HepG2 (cell line): ENCODE measurements around the gene NUBP2. TPM values are rescaled to one million over a fixed set of nuclear protein-coding genes. Genes with fewer than 3 reads are reported as not detected.

ENCODE experiments used
- HOXA3 ChIP-seq: sonication (generic); formaldehyde crosslinking; IDR thresholded peaks from 2 replicates; pipeline ENCODE4 v1.5.0; 2020; ENCODE audit warnings: missing genetic modification reagents
- IKZF4 ChIP-seq: sonication (generic); formaldehyde crosslinking; IDR thresholded peaks from 2 replicates; pipeline ENCODE4 v1.5.1; 2020; ENCODE audit warnings: borderline replicate concordance, mild to moderate bottlenecking, low read depth, missing genetic modification reagents; ENCODE audit errors: not compliant biosample characterization
- IRF9 ChIP-seq: sonication (generic); formaldehyde crosslinking; IDR thresholded peaks from 2 replicates; pipeline ENCODE4 v1.8.0; 2022; ENCODE audit warnings: missing genetic modification reagents, mild to moderate bottlenecking, borderline replicate concordance
- ISX ChIP-seq: sonication (generic); formaldehyde crosslinking; conservative IDR thresholded peaks from 2 replicates; pipeline ENCODE4 v1.5.0; 2020; ENCODE audit warnings: missing genetic modification reagents
- JUNB ChIP-seq: sonication (generic); formaldehyde crosslinking; IDR thresholded peaks from 2 replicates; pipeline ENCODE4 v1.8.0; 2022; ENCODE audit warnings: missing genetic modification reagents, mild to moderate bottlenecking, borderline replicate concordance
- KMT2A ChIP-seq: sonication (generic); formaldehyde crosslinking; IDR thresholded peaks from 2 replicates; pipeline ENCODE4 v1.4.0; 2020; ENCODE audit warnings: missing genetic modification reagents
- KMT2B ChIP-seq: IDR thresholded peaks from 2 replicates; pipeline ENCODE4 v1.6.1; 2016; ENCODE audit warnings: missing genetic modification reagents, missing compliant biosample characterization
- NBN ChIP-seq: fragments of 450-650 bp; conservative IDR thresholded peaks from 2 replicates; pipeline ENCODE4 v1.6.1; 2017
- NR2F1 ChIP-seq, 2 experiments: fragments of 450-650 bp in 1 of 2; formaldehyde crosslinking in 1 of 2; IDR thresholded peaks; 2 replicates each; pipeline versions ENCODE4 v1.5.0 to v1.6.1; 2016 to 2020; ENCODE audit warnings: mild to moderate bottlenecking in 1 of 2, missing compliant biosample characterization in 1 of 2, missing genetic modification reagents in 1 of 2, moderate library complexity in 1 of 2
- NR3C1 ChIP-seq: sonication (generic); formaldehyde crosslinking; IDR thresholded peaks from 2 replicates; pipeline ENCODE4 v1.4.0; 2020; ENCODE audit warnings: missing genetic modification reagents
- PHF20 ChIP-seq: sonication (generic); formaldehyde crosslinking; IDR thresholded peaks from 2 replicates; pipeline ENCODE4 v1.5.0; 2020; ENCODE audit warnings: mild to moderate bottlenecking, missing genetic modification reagents
- POGZ ChIP-seq: sonication (generic); formaldehyde crosslinking; IDR thresholded peaks from 2 replicates; pipeline ENCODE4 v1.4.0; 2020; ENCODE audit warnings: mild to moderate bottlenecking, missing genetic modification reagents
- SAP130 ChIP-seq: IDR thresholded peaks from 2 replicates; pipeline ENCODE4 v1.6.1; 2016; ENCODE audit warnings: low read depth
- SNAPC2 ChIP-seq: sonication (generic); formaldehyde crosslinking; IDR thresholded peaks from 2 replicates; pipeline ENCODE4 v1.8.1; 2022; ENCODE audit warnings: mild to moderate bottlenecking, missing genetic modification reagents
- SP2 ChIP-seq: sonication (generic); formaldehyde crosslinking; IDR thresholded peaks from 2 replicates; pipeline ENCODE4 v1.5.1; 2020; ENCODE audit warnings: mild to moderate bottlenecking, missing genetic modification reagents
- TRAFD1 ChIP-seq: sonication (generic); formaldehyde crosslinking; IDR thresholded peaks from 2 replicates; pipeline ENCODE4 v1.5.1; 2020; ENCODE audit warnings: missing genetic modification reagents, mild to moderate bottlenecking, borderline replicate concordance
- WIZ ChIP-seq: sonication (generic); formaldehyde crosslinking; IDR thresholded peaks from 2 replicates; pipeline ENCODE4 v1.5.1; 2020; ENCODE audit warnings: mild to moderate bottlenecking, missing genetic modification reagents
- ZBTB8A ChIP-seq: sonication (generic); formaldehyde crosslinking; IDR thresholded peaks from 2 replicates; pipeline ENCODE4 v1.4.0; 2020; ENCODE audit warnings: mild to moderate bottlenecking, low read depth, missing genetic modification reagents, borderline replicate concordance
- ZFP37 ChIP-seq: sonication (generic); formaldehyde crosslinking; IDR thresholded peaks from 2 replicates; pipeline ENCODE4 v1.4.0; 2020; ENCODE audit warnings: missing genetic modification reagents, borderline replicate concordance
- ZNF12 ChIP-seq: sonication (generic); formaldehyde crosslinking; IDR thresholded peaks from 2 replicates; pipeline ENCODE4 v1.5.0; 2020; ENCODE audit warnings: missing genetic modification reagents
- ZNF20 ChIP-seq: sonication (generic); formaldehyde crosslinking; IDR thresholded peaks from 2 replicates; pipeline ENCODE4 v1.4.0; 2020; ENCODE audit warnings: mild to moderate bottlenecking, moderate library complexity, missing genetic modification reagents
- ZNF570 ChIP-seq: sonication (generic); formaldehyde crosslinking; IDR thresholded peaks from 2 replicates; pipeline ENCODE4 v1.4.0; 2020; ENCODE audit warnings: mild to moderate bottlenecking, missing genetic modification reagents, borderline replicate concordance
- ZNF639 ChIP-seq: conservative IDR thresholded peaks from 2 replicates; pipeline ENCODE4 v1.6.1; 2018; ENCODE audit warnings: missing genetic modification reagents
- ZNF782 ChIP-seq: sonication (generic); formaldehyde crosslinking; IDR thresholded peaks from 2 replicates; pipeline ENCODE4 v1.4.0; 2020; ENCODE audit warnings: missing genetic modification reagents, mild to moderate bottlenecking, borderline replicate concordance
- ZSCAN22 ChIP-seq: sonication (generic); formaldehyde crosslinking; IDR thresholded peaks from 2 replicates; pipeline ENCODE4 v1.4.0; 2020; ENCODE audit warnings: mild to moderate bottlenecking, missing genetic modification reagents
- polyA plus RNA-seq, 8 experiments: library from polyadenylated mRNA; depleted of rRNA in 3 of 8; stranded (reverse) in 7 of 8; unstranded in 1 of 8; fragments of >200 nt; fragmentation: Illumina TruSeq in 4 of 8; extraction: Trizol in 4 of 8; gene quantifications; 2 replicates each; pipeline versions ENCODE4 v1.2.1 to v1.2.3, GENCODE V29; 2011 to 2016; ENCODE audit warnings: low read depth in 4 of 8, missing spikeins in 1 of 8, mixed read lengths in 1 of 8; ENCODE audit not compliant: insufficient read depth in 1 of 8
- total RNA-seq, 5 experiments: library from RNA; depleted of rRNA; stranded (reverse); fragments of >200 nt; fragmentation: Illumina TruSeq; extraction: Trizol; gene quantifications; 2 replicates each; pipeline ENCODE4 v1.2.3, GENCODE V29; 2016; ENCODE audit warnings: low read depth in 1 of 5
- TF ChIP-seq, protein P1 (sequence below): sonication (generic); formaldehyde crosslinking; IDR thresholded peaks from 2 replicates; pipeline ENCODE4 v1.5.0; 2020; ENCODE audit warnings: mild to moderate bottlenecking, missing genetic modification reagents

Gene NUBP2
- total and polyA plus RNA-seq, 2 of the 13 experiments (the other 11 are each of a cell fraction or from before 2014, with no cell fraction given), result 25.7 to 61.5 TPM

GRCh38 chr16:1832838-1833454 lies 50.2 kb downstream of the NUBP2 start (continued):
- TF ChIP-seq, protein P1, sequence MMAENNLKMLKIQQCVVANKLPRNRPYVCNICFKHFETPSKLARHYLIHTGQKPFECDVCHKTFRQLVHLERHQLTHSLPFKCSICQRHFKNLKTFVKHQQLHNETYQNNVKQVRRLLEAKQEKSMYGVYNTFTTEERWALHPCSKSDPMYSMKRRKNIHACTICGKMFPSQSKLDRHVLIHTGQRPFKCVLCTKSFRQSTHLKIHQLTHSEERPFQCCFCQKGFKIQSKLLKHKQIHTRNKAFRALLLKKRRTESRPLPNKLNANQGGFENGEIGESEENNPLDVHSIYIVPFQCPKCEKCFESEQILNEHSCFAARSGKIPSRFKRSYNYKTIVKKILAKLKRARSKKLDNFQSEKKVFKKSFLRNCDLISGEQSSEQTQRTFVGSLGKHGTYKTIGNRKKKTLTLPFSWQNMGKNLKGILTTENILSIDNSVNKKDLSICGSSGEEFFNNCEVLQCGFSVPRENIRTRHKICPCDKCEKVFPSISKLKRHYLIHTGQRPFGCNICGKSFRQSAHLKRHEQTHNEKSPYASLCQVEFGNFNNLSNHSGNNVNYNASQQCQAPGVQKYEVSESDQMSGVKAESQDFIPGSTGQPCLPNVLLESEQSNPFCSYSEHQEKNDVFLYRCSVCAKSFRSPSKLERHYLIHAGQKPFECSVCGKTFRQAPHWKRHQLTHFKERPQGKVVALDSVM (CRISPR knock-in tag), result peak; percentile 66
- TF ChIP-seq ZFP37 (CRISPR knock-in tag) (0 out of 2 replicates have a peak, but pooled peaks have one; percentile 78), ZSCAN22 (CRISPR knock-in tag) (no peak), POGZ (CRISPR knock-in tag) (no peak), KMT2A (CRISPR knock-in tag) (peak; percentile 61; the same call in 1 of the 2 replicates), KMT2B (CRISPR knock-in tag) (no peak), IKZF4 (CRISPR knock-in tag) (no peak), ZNF782 (no peak), JUNB (CRISPR knock-in tag) (no peak), ZNF639 (CRISPR knock-in tag) (no peak), ZNF12 (no peak), SP2 (CRISPR knock-in tag) (no peak), SNAPC2 (CRISPR knock-in tag) (0 out of 2 replicates have a peak, but pooled peaks have one; percentile 24), ZNF20 (no peak), ZBTB8A (CRISPR knock-in tag) (no peak), TRAFD1 (no peak), HOXA3 (CRISPR knock-in tag) (peak; percentile 85), IRF9 (no peak), ZNF570 (CRISPR knock-in tag) (no peak), ISX (CRISPR knock-in tag) (0 out of 2 replicates have a peak, but pooled peaks have one; percentile 21), NBN (no peak), NR2F1 (CRISPR knock-in tag; IDR thresholded peaks at IDR 0.05) (peak in 1 of 2 experiments; percentile 9; a peak in 1 of 4 replicates), WIZ (no peak), SAP130 (CRISPR knock-in tag) (peak; percentile 95), PHF20 (no peak), NR3C1 (CRISPR knock-in tag) (no peak)
